ENCODE measurements around the gene CKLF.

CKLF gene

GRCh38 chr16:66522816-66523590 is 29.4 kb upstream of the CKLF start:
- Histone ChIP-seq H3K27me3 (ENCODE audit: insufficient read depth, low read length) (no peaks in the 10 kb centered on the region), H2AFZ (ENCODE audit: low read depth, low read length) (no peak overlapping the region), H3K4me3 (ENCODE audit: low read length) (no peak overlapping the region), H3K4me1 (ENCODE audit: insufficient read depth, low read length) (peaks cover 2% of the 10 kb centered on the region), H3K9me3 (ENCODE audit: low read length) (no peaks in the 10 kb centered on the region), H3K36me3 (ENCODE audit: insufficient read depth, low read length) (peaks cover 28% of the 10 kb centered on the region)

DNA sequence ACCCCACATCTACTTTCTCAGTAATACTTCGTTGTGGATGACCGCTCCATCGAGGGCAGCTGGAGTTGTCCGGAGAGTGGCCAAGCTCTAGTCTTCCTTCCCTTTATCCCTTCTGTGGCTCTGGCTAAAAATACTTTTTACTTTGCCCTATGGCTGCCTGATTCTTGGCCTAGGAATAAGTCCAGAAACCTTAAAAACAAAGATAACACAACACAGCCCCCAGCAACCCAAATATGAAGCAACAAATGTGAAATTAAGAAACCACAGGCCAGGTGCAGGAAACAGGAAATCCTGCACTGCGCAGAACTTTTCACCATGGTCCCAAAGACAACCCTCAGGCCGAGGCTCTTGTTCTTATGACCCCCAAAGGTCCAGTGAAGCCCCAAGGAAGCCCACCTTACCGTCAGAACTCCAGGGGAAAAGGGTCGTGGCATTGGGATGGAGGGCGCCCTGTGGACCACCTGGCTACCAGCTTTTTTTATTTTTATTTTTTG is 28.5 kb upstream of the CKLF start:
- H3K36me3 ChIP-seq (ENCODE audit: insufficient read depth, low read length): peaks cover 37% of the 10 kb centered on the region
- H3K4me3 ChIP-seq (ENCODE audit: low read length): no peak overlapping the region
- H3K27me3 ChIP-seq (ENCODE audit: insufficient read depth, low read length): no peaks in the 10 kb centered on the region
- H3K4me1 ChIP-seq (ENCODE audit: insufficient read depth, low read length): no peaks in the 10 kb centered on the region
- no peaks in the 10 kb centered on the region for H3K9me3 ChIP-seq (ENCODE audit: low read length)
- no peak overlapping the region for H2AFZ ChIP-seq (ENCODE audit: low read depth, low read length)

DNA sequence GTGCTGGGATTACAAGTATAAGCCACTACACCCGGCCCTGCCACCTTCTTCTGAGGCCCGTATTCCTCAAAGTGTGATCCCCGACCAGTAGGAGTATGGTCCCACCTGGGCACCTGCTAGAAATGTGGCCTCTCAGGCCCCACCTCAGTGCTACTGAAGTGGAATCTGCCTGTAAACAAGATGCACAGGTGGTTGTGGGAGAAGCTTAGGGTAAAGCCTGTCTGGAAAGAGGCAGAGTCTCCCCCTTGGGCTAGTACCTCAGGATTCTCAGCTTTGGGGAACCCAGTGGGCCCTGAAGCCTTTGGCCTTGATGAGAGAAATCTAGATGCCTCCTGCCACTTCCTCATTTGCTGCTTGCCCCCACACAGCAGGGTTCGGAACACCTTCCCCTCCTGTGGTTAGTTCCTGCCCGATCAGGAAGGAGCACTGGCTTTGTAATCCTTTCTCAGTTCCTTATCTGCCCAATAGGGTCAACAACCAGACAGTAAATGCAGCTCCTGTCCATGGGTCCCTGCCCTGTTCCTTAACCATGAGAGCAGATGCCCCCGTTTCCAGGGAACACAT is 27.7 kb upstream of the CKLF start:
- no peak overlapping the region for H3K4me3 ChIP-seq (ENCODE audit: low read length)
- H3K4me1 ChIP-seq (ENCODE audit: insufficient read depth, low read length): no peaks in the 10 kb centered on the region
- H3K27me3 ChIP-seq (ENCODE audit: insufficient read depth, low read length): no peaks in the 10 kb centered on the region
- H3K9me3 ChIP-seq (ENCODE audit: low read length): no peaks in the 10 kb centered on the region
- peaks cover 44% of the 10 kb centered on the region for H3K36me3 ChIP-seq (ENCODE audit: insufficient read depth, low read length)
- no peak overlapping the region for H2AFZ ChIP-seq (ENCODE audit: low read depth, low read length)

DNA sequence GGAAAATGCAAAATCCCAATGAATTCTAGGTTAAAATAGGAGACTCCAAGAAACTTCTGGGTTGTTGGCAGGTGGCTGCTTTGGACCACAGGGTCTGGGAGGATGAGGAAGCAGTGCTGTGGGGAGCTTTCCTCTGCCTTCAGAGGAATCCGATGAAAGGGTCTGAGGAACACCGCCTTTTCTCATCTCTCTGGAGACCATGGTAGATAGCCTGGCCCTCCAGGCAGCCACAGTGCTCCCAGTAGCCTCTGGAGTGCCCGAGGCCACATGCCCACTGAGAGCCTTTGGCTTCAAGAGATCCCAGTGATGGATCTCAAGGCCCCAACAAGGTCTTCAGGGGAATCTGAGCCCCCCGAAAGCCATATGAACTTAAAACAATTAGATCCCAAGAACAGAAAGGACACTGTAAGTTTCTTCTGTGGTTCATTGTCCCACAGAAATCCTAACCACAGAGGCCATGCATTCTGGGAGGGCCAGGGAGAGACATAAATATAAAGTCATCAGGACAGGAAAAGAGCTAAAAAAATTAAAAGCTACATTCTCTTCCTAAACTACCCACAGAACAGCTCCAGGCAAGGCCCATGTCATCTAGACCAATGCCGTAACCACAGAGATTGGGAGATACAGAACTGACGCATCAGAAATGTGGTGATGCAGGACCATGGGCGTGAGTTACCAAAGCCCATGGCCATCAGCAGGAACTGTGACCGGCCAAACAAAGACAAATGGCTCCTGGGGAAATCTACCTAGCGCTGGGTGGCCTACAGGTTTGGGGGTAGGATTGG is 26.8 kb upstream of the CKLF start:
- peaks cover 52% of the 10 kb centered on the region for H3K36me3 ChIP-seq (ENCODE audit: insufficient read depth, low read length)
- H3K4me1 ChIP-seq (ENCODE audit: insufficient read depth, low read length): no peaks in the 10 kb centered on the region

DNA sequence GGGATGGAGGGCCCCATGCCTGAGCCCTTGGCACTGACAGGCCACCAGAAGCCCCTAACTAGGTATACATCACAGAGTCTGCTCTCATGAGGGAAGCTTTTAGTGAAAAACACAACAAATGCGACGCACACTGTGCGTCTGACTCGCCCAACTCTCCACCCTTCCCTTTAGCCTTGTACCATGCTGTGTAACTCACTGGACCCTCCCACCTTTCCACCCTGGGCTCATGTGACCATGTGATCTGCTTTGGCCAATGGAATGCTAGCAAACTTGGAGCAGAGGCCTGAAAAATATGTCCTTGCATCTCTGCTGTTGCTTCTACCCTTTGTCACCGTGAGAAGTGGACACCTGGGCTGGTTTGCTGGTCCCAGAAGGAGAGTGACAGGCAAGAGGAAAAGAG is 24.1 kb upstream of the CKLF start:
- Histone ChIP-seq H3K4me1 (ENCODE audit: insufficient read depth, low read length) (no peaks in the 10 kb centered on the region), H3K36me3 (ENCODE audit: insufficient read depth, low read length) (peaks cover 58% of the 10 kb centered on the region), H3K4me3 (ENCODE audit: low read length) (no peak overlapping the region), H3K9me3 (ENCODE audit: low read length) (no peaks in the 10 kb centered on the region), H2AFZ (ENCODE audit: low read depth, low read length) (no peak overlapping the region), H3K27me3 (ENCODE audit: insufficient read depth, low read length) (no peaks in the 10 kb centered on the region)

More for the DNA sequence above, 26.8 kb upstream of the CKLF start:
- H2AFZ ChIP-seq (ENCODE audit: low read depth, low read length): no peak overlapping the region
- H3K27me3 ChIP-seq (ENCODE audit: insufficient read depth, low read length): no peaks in the 10 kb centered on the region
- H3K4me3 ChIP-seq (ENCODE audit: low read length): no peak overlapping the region
- no peaks in the 10 kb centered on the region for H3K9me3 ChIP-seq (ENCODE audit: low read length)

DNA sequence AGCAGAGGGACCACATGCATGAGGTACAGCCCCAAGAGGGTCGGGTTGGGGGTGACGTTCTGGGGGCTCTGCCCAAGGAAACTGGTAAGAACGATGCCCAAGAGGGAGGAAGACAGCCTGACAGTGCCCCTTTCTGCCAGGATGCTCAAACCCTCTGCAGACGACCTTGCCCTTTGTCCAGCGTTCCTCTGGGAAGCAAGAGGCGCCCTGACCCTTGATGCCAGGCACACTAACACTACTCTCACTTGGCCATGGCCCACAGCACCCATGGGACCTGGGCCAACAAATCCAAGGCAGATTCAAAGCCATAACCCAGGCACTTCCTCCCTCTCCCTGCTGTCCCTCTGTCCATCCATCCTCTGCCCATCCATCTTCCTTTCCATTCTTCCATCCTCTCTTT is 22.9 kb upstream of the CKLF start:
- Histone ChIP-seq H3K27me3 (ENCODE audit: insufficient read depth, low read length) (no peaks in the 10 kb centered on the region), H3K4me3 (ENCODE audit: low read length) (no peak overlapping the region), H3K36me3 (ENCODE audit: insufficient read depth, low read length) (peaks cover 62% of the 10 kb centered on the region), H3K4me1 (ENCODE audit: insufficient read depth, low read length) (no peaks in the 10 kb centered on the region), H3K9me3 (ENCODE audit: low read length) (no peaks in the 10 kb centered on the region), H2AFZ (ENCODE audit: low read depth, low read length) (no peak overlapping the region)

GRCh38 chr16:66534376-66534799 is 18.0 kb upstream of the CKLF start:
- no peaks in the 10 kb centered on the region for H3K27me3 ChIP-seq (ENCODE audit: insufficient read depth, low read length)
- no peaks in the 10 kb centered on the region for H3K4me1 ChIP-seq (ENCODE audit: insufficient read depth, low read length)
- no peak overlapping the region for H2AFZ ChIP-seq (ENCODE audit: low read depth, low read length)
- H3K9me3 ChIP-seq (ENCODE audit: low read length): no peaks in the 10 kb centered on the region
- H3K4me3 ChIP-seq (ENCODE audit: low read length): no peak overlapping the region
- peaks cover 39% of the 10 kb centered on the region for H3K36me3 ChIP-seq (ENCODE audit: insufficient read depth, low read length)

DNA sequence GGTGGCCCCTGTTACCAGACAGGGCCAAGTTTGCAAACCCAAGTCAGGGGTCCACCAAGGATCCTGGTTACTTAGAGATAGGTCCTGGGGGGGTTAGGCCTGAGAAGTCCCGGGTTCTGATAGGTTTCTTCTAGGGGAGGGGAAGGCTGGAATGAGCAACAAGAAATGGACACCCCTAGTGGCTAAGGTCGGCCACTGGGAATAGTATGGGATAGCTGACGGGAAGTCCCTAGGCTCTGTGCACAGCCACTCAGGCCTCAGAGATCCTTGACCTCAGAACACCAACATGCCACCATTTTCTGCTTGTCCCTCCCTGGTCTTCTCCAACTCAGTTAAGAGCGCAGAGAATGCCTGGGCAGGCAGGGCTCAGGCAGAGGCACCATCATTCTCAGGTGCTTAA is 15.9 kb upstream of the CKLF start:
- no peak overlapping the region for H3K4me3 ChIP-seq (ENCODE audit: low read length)
- H3K9me3 ChIP-seq (ENCODE audit: low read length): no peaks in the 10 kb centered on the region
- no peaks in the 10 kb centered on the region for H3K27me3 ChIP-seq (ENCODE audit: insufficient read depth, low read length)
- no peak overlapping the region for H2AFZ ChIP-seq (ENCODE audit: low read depth, low read length)
- H3K4me1 ChIP-seq (ENCODE audit: insufficient read depth, low read length): no peaks in the 10 kb centered on the region
- H3K36me3 ChIP-seq (ENCODE audit: insufficient read depth, low read length): peaks cover 26% of the 10 kb centered on the region

DNA sequence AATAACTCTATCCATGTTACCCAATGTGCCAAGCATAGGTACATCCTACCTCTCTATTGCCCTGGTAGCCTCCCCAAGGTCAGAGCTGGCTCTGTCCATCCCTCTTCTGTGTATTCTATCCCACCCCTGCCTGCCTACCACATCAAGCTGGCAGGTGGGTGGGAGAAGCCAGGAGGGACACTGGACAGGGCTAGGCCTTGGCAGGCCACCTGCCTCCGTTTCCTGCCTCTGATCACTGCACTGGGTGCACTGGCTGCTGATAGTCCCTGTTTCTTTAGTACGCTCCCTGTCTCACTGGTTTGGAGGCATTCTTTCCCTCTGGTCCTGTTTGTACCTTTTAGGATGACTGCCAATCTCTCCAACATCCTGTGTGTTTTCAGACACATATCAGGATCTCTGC is 15.1 kb upstream of the CKLF start:
- peaks cover 25% of the 10 kb centered on the region for H3K36me3 ChIP-seq (ENCODE audit: insufficient read depth, low read length)
- H3K4me3 ChIP-seq (ENCODE audit: low read length): no peak overlapping the region
- no peaks in the 10 kb centered on the region for H3K4me1 ChIP-seq (ENCODE audit: insufficient read depth, low read length)
- no peak overlapping the region for H2AFZ ChIP-seq (ENCODE audit: low read depth, low read length)
- H3K9me3 ChIP-seq (ENCODE audit: low read length): no peaks in the 10 kb centered on the region
- H3K27me3 ChIP-seq (ENCODE audit: insufficient read depth, low read length): no peaks in the 10 kb centered on the region

DNA sequence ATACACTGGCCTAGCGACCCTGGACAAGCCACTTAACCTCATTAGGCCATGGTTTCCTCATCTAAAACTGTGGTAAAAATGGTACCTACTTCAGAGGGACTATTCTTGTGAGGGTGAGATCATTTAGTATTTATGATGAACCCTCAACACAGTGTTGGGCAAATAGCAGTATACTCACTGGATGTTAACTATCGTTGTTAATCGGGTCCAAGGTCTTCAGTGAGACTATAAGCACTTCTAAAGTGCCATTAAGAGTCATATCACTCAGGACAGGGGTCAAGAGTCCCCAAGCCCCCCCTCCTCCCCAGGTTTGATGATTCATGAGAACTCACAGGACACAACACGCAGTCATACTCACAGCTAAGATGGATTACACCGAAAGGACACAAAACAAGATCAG is 13.5 kb upstream of the CKLF start:
- Histone ChIP-seq H3K4me3 (ENCODE audit: low read length) (no peak overlapping the region), H3K9me3 (ENCODE audit: low read length) (no peaks in the 10 kb centered on the region), H2AFZ (ENCODE audit: low read depth, low read length) (no peak overlapping the region), H3K27me3 (ENCODE audit: insufficient read depth, low read length) (no peaks in the 10 kb centered on the region), H3K4me1 (ENCODE audit: insufficient read depth, low read length) (no peaks in the 10 kb centered on the region), H3K36me3 (ENCODE audit: insufficient read depth, low read length) (peaks cover 25% of the 10 kb centered on the region)

DNA sequence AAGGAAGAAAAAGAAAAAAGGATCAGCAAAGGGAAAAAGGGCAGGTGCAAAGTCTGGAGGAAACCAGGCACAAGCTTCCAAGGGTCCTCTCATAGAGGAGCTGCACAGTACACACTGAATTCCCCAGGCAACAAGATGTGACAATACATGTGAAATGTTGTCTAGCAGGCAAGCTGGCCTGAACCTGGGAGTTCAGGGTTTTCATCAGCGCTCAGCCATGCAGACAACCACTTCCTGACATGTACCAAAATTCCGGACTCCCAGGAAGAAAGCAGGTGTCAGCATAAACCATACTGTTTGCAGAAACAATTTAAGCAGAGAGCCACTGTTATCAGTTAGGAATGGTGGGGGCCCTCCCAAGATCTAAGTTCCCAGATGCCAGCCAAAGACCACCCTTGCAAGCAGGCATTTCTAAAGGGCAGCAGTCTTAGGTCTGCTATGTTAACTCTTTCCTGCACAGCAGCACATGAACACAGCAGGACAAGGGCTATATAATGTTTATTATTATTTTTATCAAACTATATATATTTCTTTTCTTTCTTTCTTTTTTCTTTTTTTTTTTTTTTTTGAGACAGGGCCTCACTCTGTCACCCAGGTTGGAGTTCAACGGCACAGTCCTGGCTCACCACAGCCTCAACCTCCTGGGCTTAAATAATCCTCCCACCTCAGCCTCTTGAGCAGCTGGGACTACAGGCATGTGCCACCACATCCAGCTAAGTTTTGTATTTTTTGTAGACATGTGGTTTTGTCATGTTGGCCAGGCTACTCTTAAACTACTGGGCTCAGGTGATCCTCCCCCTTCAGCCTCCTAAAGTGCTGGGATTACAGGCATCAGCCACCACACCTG is 12.5 kb upstream of the CKLF start:
- Histone ChIP-seq H3K9me3 (ENCODE audit: low read length) (no peaks in the 10 kb centered on the region), H3K27me3 (ENCODE audit: insufficient read depth, low read length) (no peaks in the 10 kb centered on the region), H3K4me1 (ENCODE audit: insufficient read depth, low read length) (no peaks in the 10 kb centered on the region), H3K4me3 (ENCODE audit: low read length) (no peak overlapping the region), H2AFZ (ENCODE audit: low read depth, low read length) (no peak overlapping the region), H3K36me3 (ENCODE audit: insufficient read depth, low read length) (peaks cover 19% of the 10 kb centered on the region)

GRCh38 chr16:66541388-66542355 is 10.7 kb upstream of the CKLF start:
- H3K4me1 ChIP-seq (ENCODE audit: insufficient read depth, low read length): no peaks in the 10 kb centered on the region

More at GRCh38 chr16:66541388-66542355, 10.7 kb upstream of the CKLF start:
- H3K4me3 ChIP-seq (ENCODE audit: low read length): no peak overlapping the region
- H2AFZ ChIP-seq (ENCODE audit: low read depth, low read length): no peak overlapping the region
- no peaks in the 10 kb centered on the region for H3K27me3 ChIP-seq (ENCODE audit: insufficient read depth, low read length)
- H3K36me3 ChIP-seq (ENCODE audit: insufficient read depth, low read length): peaks cover 19% of the 10 kb centered on the region
- no peaks in the 10 kb centered on the region for H3K9me3 ChIP-seq (ENCODE audit: low read length)
